A549 treated with AZD2906 at 1 μM for 4 hours (cell line): ENCODE measurements around the gene HSF2. TPM values are rescaled to one million over a fixed set of nuclear protein-coding genes. Genes with fewer than 3 reads are reported as not detected.

Source experiments
- total RNA-seq: library from RNA; stranded (reverse); fragments of 200-300 nt; extraction: Qiagen RNA extraction; gene quantifications from 5 replicates; pipeline ENCODE4 v1.2.3, GENCODE V29; 2022

Gene HSF2, protein sequence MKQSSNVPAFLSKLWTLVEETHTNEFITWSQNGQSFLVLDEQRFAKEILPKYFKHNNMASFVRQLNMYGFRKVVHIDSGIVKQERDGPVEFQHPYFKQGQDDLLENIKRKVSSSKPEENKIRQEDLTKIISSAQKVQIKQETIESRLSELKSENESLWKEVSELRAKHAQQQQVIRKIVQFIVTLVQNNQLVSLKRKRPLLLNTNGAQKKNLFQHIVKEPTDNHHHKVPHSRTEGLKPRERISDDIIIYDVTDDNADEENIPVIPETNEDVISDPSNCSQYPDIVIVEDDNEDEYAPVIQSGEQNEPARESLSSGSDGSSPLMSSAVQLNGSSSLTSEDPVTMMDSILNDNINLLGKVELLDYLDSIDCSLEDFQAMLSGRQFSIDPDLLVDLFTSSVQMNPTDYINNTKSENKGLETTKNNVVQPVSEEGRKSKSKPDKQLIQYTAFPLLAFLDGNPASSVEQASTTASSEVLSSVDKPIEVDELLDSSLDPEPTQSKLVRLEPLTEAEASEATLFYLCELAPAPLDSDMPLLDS
- 5.1 to 8.8 TPM (median 5.6 TPM) in 5 replicates for total RNA-seq

DNA sequence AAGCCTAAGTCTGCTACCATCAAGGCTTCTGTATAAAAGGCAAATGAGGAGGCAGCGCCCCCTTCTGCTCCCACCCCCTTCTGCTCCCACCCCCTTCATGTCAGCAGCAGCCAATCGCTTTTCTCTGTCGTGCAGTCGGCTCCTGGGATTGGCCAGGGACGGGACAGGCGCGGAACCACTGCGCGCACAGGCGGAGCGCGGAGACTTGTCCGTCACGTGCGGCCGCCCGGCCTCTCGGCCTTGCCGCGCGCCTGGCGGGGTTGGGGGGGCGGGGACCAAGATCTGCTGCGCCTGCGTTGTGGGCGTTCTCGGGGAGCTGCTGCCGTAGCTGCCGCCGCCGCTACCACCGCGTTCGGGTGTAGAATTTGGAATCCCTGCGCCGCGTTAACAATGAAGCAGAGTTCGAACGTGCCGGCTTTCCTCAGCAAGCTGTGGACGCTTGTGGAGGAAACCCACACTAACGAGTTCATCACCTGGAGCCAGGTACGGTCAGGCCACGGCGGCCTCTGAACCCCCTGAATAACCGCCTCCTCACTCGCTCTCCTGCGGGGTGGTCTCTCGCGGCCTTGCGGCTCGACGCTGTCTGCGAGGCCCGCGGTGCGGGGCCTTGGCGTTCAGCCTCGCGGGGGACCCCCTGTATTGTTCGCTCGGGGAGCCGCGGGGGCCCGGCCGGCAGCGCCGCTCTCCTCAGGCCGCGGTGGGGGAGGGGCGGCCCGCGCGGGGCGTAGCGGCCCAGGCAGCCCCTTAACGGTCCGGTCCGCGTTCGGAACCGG is at the start of gene HSF2:
HSF2 (plus strand) TSS at position 305 of the 773 bp plus-strand sequence; CDS start at position 391, 86 bp downstream.

DNA sequence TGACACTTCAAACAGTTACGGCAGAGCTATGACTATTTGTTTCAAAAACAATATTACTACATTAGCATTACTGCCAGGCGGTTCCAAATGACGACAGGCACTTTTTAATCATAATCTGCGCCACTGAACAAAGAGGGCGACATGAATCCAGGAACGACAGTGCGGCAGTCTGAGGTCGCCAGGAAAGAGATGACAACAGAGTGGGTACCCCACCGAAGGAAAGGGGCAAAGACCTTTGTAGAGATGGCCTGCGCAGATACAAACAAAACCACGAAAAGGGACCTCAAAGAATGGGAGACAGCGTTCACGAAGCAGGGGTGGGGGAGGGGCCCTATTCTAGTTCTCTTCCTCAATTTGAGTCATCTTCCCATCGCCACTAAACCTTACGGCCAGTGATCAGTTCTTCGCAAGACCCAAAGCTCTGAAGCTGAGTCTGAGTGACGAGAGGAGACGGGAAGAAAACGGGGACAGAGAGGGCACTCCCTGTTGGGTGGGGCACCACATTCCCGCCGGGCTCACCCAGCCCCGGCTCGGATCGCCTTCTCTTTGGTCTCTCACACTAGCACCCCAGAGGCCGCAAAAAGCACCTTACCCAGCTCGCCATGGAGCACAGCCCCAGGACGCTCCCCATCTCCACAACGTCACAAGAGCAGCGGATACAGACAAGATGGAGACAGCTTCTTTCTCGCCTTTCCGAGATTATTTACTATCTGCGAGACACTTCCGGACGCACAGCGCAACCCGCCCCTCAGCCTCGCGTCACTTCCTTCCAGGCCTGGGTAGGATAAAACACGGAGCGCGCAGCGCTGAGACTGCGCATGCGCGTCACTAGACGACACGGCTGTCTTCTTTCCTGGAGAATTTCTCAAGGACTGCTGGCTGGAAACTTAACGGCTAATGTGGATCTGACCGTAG is 71.9 kb downstream of the HSF2 start, which contains the start of gene SERINC1:
SERINC1 (minus strand) TSS at position 701 of the 915 bp plus-strand sequence; CDS start at position 631, 70 bp downstream.

Other genes starting within 250 kb of the HSF2 start
- gene SERINC1, start 72.2 kb downstream of the HSF2 start, total RNA-seq, result 71.6 to 95.2 TPM (median 84.7 TPM) in 5 replicates
- gene PKIB, start 210.8 kb downstream of the HSF2 start, total RNA-seq, result 0.53 to 0.94 TPM (median 0.63 TPM) in 5 replicates